Caco-2 (cell line): ENCODE results near the gene LPGAT1. TPM values are rescaled to one million over a fixed set of nuclear protein-coding genes. Genes with fewer than 3 reads are reported as not detected.

ENCODE experiments used
- total RNA-seq: library from RNA; stranded (reverse); gene quantifications from 2 replicates; pipeline ENCODE4 v1.2.3, GENCODE V29; 2022

LPGAT1 gene
- total RNA-seq, 1 experiment from 2014 or later = 25.6 TPM

Other genes starting within 250 kb of the LPGAT1 start
- 32.1 and 34.7 TPM in 2 replicates for gene NEK2, start 155.1 kb downstream of the LPGAT1 start, total RNA-seq
- gene INTS7, start 204.8 kb upstream of the LPGAT1 start, total RNA-seq = 28.1 and 31.9 TPM in 2 replicates
- 20.3 and 23.6 TPM in 2 replicates for gene DTL, start 205.0 kb upstream of the LPGAT1 start, total RNA-seq